ENCODE measurements around the gene CLDN11. TPM values are rescaled to one million over a fixed set of nuclear protein-coding genes. Genes with fewer than 3 reads are reported as not detected.

The CLDN11 gene
- total RNA-seq, 1 donor from 2014 or later: 1.7 TPM

DNA sequence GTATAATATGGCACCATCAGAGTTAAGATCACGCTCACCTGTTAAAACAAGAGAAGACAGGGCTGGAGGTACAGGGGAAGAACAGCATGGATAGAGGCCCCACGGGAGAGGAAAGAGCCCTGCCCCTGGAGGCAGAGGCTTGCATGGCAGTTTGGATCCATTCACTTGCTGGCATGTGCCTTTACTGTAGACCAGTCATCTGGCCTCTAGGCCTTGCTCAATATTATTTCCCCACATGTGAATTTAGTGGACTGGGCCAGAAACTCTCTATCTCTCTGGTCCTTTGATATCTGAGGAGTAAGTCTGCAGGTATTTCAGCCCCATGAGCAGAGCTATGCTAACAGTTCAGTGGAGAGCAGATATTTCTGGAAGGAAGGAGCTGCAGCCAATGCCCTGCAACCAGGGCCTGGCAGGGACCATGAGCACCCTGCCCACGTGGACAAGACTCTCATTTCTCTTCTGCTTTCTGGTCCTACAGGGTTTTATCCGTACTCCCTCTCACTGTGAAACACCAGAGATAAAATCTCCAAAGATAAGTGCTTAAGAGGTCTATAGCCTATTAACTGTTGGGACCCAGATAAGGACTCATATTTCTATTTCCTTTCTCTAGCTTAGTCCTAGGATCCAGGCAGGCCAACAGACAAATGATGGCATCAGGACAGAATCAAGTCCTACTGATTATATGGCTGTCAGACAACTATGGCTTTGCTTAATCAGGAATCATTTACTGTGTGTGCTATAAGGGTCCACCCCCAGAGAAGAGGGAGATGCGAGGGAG, 65.0 kb downstream of the CLDN11 start:
- TF ChIP-seq, protein P1, sequence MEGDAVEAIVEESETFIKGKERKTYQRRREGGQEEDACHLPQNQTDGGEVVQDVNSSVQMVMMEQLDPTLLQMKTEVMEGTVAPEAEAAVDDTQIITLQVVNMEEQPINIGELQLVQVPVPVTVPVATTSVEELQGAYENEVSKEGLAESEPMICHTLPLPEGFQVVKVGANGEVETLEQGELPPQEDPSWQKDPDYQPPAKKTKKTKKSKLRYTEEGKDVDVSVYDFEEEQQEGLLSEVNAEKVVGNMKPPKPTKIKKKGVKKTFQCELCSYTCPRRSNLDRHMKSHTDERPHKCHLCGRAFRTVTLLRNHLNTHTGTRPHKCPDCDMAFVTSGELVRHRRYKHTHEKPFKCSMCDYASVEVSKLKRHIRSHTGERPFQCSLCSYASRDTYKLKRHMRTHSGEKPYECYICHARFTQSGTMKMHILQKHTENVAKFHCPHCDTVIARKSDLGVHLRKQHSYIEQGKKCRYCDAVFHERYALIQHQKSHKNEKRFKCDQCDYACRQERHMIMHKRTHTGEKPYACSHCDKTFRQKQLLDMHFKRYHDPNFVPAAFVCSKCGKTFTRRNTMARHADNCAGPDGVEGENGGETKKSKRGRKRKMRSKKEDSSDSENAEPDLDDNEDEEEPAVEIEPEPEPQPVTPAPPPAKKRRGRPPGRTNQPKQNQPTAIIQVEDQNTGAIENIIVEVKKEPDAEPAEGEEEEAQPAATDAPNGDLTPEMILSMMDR (IDR thresholded peaks at IDR 0.05; ENCODE audit: unreplicated experiment): peak; percentile 33
- H3K27ac Mint-ChIP-seq: no peak overlapping the region
- H3K9me3 Mint-ChIP-seq (ENCODE audit: low read depth): no peaks in the 10 kb centered on the region
- no peaks in the 10 kb centered on the region for H3K36me3 Mint-ChIP-seq (ENCODE audit: insufficient read depth)
- no peak overlapping the region for H3K4me3 Mint-ChIP-seq (ENCODE audit: low read depth)
- no peak for DNase-seq (ENCODE audit: low spot score, unreplicated experiment)
- H3K4me1 Mint-ChIP-seq (ENCODE audit: low read depth): peaks cover 4% of the 10 kb centered on the region
- peaks cover 9% of the 10 kb centered on the region for H3K27me3 Mint-ChIP-seq

Small RNAs within 50 kb of the gene (microRNA-seq; reads per million reads assigned to microRNA genes)
- gene MIR6828 (ENCODE audit: borderline number of aligned reads, unreplicated experiment): not detected

Other genes with a start within 250 kb of the CLDN11 start
- 57.5 and 71.8 TPM in 2 replicates for gene PHC3, start 237.1 kb upstream of the CLDN11 start, total RNA-seq
- gene PRKCI, start 196.4 kb upstream of the CLDN11 start, total RNA-seq: 61.4 and 67.6 TPM in 2 replicates
- 98.0 and 99.4 TPM in 2 replicates for gene SKIL, start 61.2 kb upstream of the CLDN11 start, total RNA-seq
- gene SLC7A14, start 167.2 kb downstream of the CLDN11 start, total RNA-seq: 0.93 and 1.2 TPM in 2 replicates